B cell (primary cell): ENCODE data around the gene WWC1.

ENCODE experiments used
- EZH2 ChIP-seq: IDR thresholded peaks from 2 replicates; pipeline ENCODE4 v1.6.1; 2012; ENCODE audit warnings: borderline replicate concordance, low read depth, mild to moderate bottlenecking, moderate library complexity, low read length; ENCODE audit not compliant: insufficient read depth, poor library complexity, severe bottlenecking
- TF ChIP-seq, protein P1 (sequence below): fragments of 200-600 bp; IDR thresholded peaks from one replicate; pipeline ENCODE4 v1.8.0; 2022; ENCODE audit warnings: antibody characterized with exemption, mild to moderate bottlenecking

DNA sequence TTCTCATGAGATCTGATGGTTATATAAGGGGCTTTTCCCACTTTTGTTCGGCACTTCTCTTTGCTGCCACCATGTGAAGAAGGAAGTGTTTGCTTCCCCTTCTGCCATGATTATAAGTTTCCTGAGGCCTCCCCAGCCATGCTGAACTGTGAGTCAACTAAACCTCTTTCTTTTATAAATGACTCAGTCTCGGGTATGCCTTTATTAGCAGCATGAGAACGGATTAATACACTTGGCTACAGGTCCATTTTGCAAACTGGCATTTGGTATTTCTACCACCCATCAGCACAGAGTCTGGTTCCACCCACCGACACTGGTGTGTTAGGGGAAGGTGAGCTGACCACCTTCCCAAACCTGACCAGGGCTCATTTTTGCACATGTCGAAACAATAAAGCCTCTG, 146.9 kb downstream of the WWC1 start:
- TF ChIP-seq, protein P1, sequence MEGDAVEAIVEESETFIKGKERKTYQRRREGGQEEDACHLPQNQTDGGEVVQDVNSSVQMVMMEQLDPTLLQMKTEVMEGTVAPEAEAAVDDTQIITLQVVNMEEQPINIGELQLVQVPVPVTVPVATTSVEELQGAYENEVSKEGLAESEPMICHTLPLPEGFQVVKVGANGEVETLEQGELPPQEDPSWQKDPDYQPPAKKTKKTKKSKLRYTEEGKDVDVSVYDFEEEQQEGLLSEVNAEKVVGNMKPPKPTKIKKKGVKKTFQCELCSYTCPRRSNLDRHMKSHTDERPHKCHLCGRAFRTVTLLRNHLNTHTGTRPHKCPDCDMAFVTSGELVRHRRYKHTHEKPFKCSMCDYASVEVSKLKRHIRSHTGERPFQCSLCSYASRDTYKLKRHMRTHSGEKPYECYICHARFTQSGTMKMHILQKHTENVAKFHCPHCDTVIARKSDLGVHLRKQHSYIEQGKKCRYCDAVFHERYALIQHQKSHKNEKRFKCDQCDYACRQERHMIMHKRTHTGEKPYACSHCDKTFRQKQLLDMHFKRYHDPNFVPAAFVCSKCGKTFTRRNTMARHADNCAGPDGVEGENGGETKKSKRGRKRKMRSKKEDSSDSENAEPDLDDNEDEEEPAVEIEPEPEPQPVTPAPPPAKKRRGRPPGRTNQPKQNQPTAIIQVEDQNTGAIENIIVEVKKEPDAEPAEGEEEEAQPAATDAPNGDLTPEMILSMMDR: no peak
- no peak for TF ChIP-seq EZH2
